HG03064 (cell line): ENCODE data around the gene SPAG16.
"Not testable (repeated sequence)": the region's sequence is repeated elsewhere in the genome, so short reads cannot be mapped to it uniquely, and the experiment has no call there.

Experiments used
- ATAC-seq: cut with Tn5 transposase; IDR thresholded peaks from one replicate; pipeline ENCODE4 v1.9.1; 2021; ENCODE audit warnings: low read depth; ENCODE audit not compliant: unreplicated experiment

SPAG16 gene

GRCh38 chr2:214057986-214058385, 773.7 kb downstream of the SPAG16 start:
- ATAC-seq = no peak

GRCh38 chr2:214062279-214062678, 778.0 kb downstream of the SPAG16 start:
- ATAC-seq = not testable (repeated sequence)

- ATAC-seq = no peak
These were observed 780.2 kb downstream of the SPAG16 start for GRCh38 chr2:214064471-214064870.

GRCh38 chr2:214066862-214067261, 782.6 kb downstream of the SPAG16 start:
- ATAC-seq = no peak

GRCh38 chr2:214069254-214069653, 785.0 kb downstream of the SPAG16 start:
- no peak for ATAC-seq

GRCh38 chr2:214075456-214075855, 791.2 kb downstream of the SPAG16 start:
- ATAC-seq = no peak

GRCh38 chr2:214076527-214076926, 792.3 kb downstream of the SPAG16 start:
- no peak for ATAC-seq

- ATAC-seq = no peak
These were observed 793.5 kb downstream of the SPAG16 start for GRCh38 chr2:214077727-214078126.

GRCh38 chr2:214079032-214079431, 794.8 kb downstream of the SPAG16 start:
- ATAC-seq = no peak

- ATAC-seq = no peak
These were observed 804.3 kb downstream of the SPAG16 start for GRCh38 chr2:214088536-214088935.

GRCh38 chr2:214096208-214096715, 812.0 kb downstream of the SPAG16 start:
- no peak for ATAC-seq

- no peak for ATAC-seq
These were observed 814.5 kb downstream of the SPAG16 start for GRCh38 chr2:214098811-214099210.

GRCh38 chr2:214100488-214100887, 816.2 kb downstream of the SPAG16 start:
- no peak for ATAC-seq

GRCh38 chr2:214103276-214104001, 819.2 kb downstream of the SPAG16 start:
- no peak for ATAC-seq

- ATAC-seq = no peak
These were observed 820.0 kb downstream of the SPAG16 start for GRCh38 chr2:214104219-214104618.

GRCh38 chr2:214104967-214105366, 820.7 kb downstream of the SPAG16 start:
- no peak for ATAC-seq

- no peak for ATAC-seq
These were observed 823.5 kb downstream of the SPAG16 start for GRCh38 chr2:214107726-214108125.

- no peak for ATAC-seq
These were observed 824.3 kb downstream of the SPAG16 start for GRCh38 chr2:214108598-214108997.

- ATAC-seq = no peak
These were observed 832.8 kb downstream of the SPAG16 start for GRCh38 chr2:214117054-214117453.

- no peak for ATAC-seq
These were observed 841.9 kb downstream of the SPAG16 start for GRCh38 chr2:214126135-214126534.

GRCh38 chr2:214127170-214127569, 842.9 kb downstream of the SPAG16 start:
- no peak for ATAC-seq

- no peak for ATAC-seq
These were observed 843.3 kb downstream of the SPAG16 start for GRCh38 chr2:214127571-214127970.
